Stimulated activated CD4-positive, alpha-beta T cell treated with anti-CD3 and anti-CD28 coated beads, Interleukin-12 subunit alpha, Interleukin-12 subunit beta, amount 100 ng/mL, for 4 hours (primary cell): Measurements from ENCODE around the gene MED15.
"Not testable (repeated sequence)": the region's sequence is repeated elsewhere in the genome, so short reads cannot be mapped to it uniquely, and the experiment has no call there.

Source experiments
- DNase-seq: peaks from one replicate; pipeline ENCODE4 v3.0.0-alpha.2; 2020

The MED15 gene

GRCh38 chr22:20533095-20533878, 25.9 kb downstream of the MED15 start:
- no peak for DNase-seq

DNA sequence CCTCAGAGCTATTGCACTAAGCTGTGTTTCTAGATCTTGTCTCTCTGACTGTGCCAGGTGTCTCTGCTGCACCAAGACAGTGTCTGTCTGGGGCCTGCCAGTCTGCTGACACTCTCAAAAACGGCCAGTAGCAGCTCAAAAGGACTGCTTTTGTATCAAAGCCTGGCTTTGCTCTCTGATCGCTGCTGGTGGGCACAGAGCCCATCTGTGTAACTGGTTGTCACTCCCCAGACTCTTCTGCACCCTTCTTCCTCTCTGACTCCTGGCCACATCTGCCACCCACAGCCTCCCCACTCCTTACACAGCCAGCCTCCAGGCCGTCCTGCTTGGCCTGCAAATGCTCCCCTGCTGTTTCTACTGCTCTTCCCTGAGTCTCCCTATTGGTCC, 26.5 kb downstream of the MED15 start:
- no peak for DNase-seq

- DNase-seq = no peak
Observed at GRCh38 chr22:20536590-20537324, 29.3 kb downstream of the MED15 start.

DNA sequence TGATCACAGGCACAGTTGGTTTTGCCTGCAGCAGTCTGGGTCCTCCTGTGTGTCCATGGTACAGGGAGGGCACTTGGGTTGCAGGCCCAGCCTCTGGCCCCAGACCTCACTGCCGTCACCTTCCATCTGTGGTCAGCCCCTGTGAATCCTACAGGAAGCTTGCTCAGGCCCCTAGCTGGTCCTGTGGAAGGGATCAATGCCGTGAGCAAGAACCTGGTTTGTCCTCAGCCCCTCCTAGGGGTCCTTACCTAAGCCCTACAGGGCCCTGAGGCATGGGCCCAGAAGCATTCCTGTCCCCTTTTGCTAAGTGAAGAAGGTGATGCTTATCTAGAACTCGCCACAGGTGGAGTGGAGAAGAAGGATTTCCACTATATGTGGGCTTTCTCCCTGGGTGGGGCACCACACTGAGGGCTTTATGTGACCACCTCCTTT, 29.9 kb downstream of the MED15 start:
- no peak for DNase-seq

DNA sequence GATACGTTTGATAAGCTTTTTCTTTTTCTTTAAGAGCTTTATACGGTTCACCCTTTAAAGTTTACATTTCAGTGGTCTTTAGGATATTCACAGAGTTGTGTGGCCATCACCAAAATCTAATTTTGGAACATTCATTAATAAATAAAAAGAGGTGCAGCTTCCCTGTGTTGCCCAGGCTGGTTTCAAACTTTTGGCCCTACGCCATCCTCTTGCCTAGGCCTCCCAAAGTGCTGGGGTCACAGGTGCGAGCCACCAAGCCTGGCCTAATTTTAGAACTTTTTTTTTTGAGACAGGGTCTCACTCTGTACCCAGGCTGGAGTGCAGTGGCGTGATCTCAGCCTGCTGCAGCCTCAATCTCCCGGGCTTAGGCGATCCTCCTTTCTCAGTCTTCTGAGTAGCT, 30.6 kb downstream of the MED15 start:
- no peak for DNase-seq

GRCh38 chr22:20538875-20539274, 31.5 kb downstream of the MED15 start:
- DNase-seq = not testable (repeated sequence)

DNA sequence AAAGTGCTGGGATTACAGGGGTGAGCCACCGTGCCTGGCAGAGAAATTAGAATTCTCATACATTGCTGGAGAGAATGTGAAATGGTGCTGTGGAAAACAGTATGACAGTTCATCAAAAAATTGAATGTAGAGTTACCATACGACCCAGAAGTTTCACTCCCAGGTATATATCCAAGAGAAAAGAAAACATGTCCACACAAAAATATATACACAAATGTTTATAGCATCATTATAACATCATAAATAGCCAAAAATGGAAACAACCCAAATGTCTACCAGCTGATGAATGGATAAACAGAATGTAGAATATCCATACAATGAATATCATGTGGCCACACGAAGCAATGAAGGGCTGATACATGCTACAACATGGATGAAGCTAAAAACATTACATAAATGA, 34.6 kb downstream of the MED15 start:
- no peak for DNase-seq

DNA sequence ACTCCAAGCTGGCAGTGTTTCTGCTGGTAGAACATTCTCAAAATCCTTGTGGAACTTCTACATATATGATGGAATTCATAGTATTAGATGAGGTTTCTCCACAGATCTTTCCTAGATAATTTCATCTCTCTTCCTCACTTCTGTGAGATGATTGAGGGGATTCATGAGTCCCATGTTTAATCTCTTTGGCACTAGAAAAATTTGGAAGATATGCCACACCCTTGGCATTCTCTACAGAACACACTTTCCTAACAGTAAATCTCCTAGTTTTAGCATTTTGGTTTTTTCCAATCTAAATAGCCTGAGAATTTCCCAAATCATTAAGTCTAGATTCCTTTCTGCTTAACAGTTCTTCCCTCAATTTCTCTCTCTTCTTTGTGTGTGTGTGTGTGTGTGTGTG, 35.3 kb downstream of the MED15 start:
- DNase-seq = no peak

- DNase-seq = not testable (repeated sequence)
Observed at GRCh38 chr22:20545318-20545634, 37.9 kb downstream of the MED15 start.

DNA sequence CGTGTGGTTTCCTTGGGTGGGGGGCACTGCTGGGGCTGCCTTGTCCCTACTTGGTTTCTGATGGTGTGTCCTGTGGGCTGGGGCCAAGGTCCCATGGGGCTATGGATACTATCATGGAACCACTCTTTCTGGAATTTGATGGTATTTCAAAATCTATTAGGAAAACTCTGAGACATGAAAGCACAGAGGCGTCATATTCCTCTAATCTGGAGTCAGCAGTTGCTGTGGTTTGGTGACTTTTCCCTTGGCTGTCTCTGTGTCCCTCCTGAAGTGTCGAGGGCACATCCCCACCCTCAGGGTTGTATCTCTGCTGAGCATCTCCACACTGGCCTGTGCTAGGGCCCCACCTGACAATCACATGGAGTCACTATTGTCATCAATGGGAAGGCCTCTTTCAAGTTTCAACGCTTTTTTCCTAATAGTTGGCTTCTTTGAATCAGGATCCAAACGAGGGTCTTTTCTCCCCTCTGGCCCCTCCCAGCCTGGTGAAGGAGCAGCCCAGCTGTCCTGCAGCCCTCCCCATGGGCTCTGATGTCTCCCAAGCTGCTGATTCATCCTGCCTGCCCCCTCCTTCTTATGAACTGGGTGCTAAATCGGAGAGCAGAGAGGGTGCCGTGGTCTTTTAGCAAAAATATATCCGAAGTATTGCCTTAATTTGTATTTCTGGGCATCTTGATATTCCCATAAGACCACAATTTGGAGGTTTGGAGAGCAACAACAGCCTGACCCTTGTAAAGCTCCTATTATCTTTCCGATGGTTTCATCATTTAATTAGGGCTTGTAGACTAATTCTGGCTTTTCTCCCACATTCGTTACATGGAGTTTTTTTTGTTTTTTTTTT, 38.5 kb downstream of the MED15 start:
- DNase-seq = no peak

GRCh38 chr22:20546541-20546950, 39.1 kb downstream of the MED15 start:
- no peak for DNase-seq

DNA sequence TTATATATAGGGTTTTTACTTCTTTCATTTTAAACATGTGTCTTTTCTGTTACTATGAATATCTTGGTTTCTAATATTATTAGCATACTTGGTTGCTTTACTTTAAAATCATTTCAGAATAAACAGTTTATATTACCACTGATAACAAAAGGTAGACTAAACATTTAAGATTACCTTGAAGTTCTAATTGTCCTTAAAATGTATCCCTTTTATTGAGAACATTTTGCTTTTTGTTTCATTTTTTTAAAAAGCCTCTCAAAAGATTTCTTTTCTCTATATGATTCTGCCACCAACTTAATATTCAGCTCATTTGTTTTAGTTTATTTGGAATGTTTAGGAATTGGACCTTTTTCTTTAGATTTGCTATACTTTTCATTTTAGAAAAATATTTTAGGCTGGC, 39.6 kb downstream of the MED15 start:
- DNase-seq = no peak

DNA sequence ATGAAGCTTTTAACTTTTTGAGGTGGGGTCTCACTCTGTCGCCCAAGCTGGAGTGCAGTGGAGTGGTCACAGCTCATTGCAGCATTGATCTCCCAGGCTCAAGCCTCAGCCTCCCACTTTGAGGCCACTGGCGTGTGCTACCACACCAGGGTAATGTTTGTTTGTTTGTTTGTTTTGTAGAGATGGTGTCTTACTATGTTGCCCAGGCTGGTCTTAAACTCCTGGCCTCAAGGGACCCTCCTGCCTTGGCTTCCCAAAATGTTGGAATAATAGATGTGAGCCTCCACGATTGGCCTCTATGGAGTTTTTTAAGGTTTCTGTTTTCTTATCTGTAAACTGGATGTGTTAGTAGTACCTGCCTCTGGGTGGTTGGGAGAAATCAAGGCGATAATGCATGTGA, 41.4 kb downstream of the MED15 start:
- DNase-seq = no peak

DNA sequence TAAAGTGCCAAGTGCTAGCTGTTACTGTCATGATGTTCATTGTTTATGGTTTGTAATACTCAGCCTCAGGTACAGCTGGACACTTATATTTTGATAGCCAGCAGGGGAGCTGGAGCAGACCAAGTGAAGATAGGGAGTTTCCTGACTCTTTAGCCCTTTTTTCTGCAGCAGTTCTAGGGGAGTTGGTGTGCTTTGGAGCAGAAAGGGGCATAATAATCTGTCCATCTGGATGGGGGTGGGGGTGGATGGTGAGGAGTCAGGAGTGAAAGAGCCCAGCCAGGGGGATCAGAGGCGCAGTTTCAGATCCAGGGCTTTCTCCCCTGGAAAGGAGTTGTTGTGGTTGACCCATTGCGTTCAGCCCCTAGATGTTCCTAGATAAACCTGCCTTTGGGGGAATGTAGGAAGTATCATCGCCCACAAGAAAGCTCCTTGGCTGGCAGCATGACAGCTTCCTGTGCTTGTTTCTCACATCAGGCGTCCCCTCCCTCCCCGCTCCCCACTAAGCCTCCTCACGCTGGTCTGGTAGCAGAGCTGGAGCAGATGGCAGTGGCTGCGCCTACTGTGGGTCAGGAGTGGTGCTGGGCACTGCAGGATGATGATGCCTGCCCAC, 41.9 kb downstream of the MED15 start:
- DNase-seq = peak; percentile 25

DNA sequence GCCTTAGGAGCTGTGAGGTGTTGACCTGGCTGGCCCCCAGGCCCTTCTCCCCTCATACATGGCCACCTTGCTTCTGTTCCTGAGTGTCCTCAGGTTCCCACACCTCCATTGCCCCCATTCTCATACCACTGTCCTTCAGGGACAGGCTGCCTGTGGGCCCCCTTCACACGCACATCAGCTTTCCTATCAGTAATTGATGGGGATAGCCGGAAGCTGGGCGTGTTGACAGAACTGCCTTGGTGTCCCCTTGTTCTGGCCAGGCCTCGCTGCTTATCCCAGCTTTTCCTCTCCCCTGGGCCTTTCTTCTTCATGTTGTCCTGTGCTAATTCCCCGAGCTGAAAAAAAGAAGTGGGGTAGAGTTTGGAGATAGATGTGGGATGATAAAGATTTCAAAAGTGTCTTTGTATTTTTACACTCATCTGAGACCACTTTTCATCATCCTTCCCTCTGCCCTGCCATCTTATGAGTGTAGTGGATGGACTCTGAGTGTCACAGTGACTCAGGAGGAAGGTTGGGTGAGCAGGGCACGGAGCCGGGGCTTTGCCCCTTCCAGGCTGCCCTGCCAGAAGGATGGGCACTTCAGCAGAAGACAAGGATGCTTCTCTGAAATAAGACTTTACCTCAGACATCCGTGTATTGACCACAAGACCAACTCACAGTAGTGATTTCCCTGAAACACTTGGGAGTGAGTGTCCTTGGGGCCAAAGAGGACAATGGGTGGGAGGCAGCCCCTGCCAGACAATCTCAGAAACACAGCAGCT, 42.8 kb downstream of the MED15 start:
- DNase-seq = no peak

GRCh38 chr22:20550851-20551744, 43.7 kb downstream of the MED15 start:
- DNase-seq = peak; percentile 49

DNA sequence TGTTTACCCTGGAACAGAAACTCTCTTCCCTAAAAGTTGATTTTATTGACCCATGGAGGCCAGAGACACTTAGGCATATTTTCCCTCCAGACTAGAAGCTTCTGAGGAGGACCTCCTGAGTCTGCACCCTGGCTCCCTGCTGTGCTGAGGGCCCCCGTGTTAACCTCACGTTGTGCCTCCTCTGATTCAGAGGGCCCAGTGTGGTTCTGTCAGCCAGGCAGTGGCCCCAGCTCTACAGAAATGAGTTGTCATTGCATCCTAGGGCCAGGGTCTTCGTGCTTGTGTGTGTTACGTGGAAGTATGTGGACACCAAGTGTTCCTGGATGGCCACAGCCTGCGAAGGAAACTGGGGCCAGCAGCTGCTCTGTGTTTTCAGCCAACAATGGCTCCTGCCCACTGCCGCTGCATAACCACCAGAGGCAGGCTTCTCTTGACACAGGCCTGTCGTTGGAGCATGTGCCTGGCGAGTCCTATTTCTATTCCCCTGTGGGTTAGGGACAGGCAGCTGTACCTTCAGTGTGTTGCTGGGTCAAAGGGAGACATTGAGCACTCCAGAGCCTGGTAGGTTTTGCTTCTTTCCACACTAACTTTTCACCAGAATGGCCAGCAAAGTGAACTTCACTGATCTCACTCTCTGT, 44.5 kb downstream of the MED15 start:
- peak; percentile 34 for DNase-seq

DNA sequence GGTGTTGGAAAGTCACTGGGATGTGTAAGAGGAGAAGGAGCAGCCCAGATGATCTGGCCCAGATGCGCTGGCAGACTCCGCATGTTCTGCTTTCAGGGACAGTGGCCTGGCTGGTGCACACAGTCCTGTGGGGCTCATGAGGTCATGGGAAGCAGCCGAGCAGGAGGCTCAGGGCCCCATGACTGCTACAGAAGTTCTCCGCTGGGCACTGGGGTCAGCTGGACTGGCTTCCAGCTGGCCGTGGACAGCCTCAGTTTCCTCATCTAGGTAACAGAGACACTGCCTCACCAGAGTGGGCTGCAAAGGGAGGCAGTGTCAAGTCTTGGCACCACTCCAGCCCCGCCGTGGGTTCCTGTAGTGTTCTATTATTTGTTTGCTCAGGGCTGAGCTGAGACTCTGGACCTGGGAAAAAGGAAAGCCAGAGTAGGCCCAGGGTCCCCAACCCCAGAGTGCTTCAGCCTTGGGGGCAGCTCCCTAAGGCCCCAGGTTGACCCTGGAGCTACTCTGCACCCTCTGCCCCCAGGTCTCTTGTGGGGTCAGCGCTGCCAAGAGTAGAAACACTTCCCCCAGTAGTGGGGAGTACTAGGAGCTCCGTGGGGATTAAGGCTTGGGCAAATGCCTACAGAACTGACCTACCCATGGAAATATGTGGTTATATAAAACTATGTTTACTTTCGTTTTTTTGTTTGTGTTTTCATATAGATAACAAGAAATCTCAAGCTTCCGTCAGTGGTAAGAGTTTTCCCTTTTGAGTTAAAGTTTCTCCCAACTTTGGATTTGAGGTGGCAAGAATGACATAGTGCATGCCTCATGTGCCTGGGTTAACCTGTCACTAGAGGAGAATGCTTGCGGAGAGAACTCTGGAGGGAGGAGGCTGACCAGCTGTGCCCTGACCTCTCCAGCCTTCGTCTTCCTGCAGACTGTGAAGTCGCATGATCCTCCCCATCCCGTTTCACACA, 45.3 kb downstream of the MED15 start:
- DNase-seq = no peak

GRCh38 chr22:20553947-20554741, 46.7 kb downstream of the MED15 start:
- no peak for DNase-seq
